Stomach smooth muscle (tissue), 2 donors: Measurements from ENCODE around the gene PALB2.

Source experiments
- H3K27ac ChIP-seq: one replicate; pipeline ENCODE4 v1.7.0; 2013; ENCODE audit warnings: mild to moderate bottlenecking, low read length, inconsistent platforms
- H3K27me3 ChIP-seq, 2 donors: one replicate each; pipeline ENCODE4 v1.7.0; 2013; ENCODE audit warnings: low read length in 2 of 2; ENCODE audit not compliant: insufficient read depth in 2 of 2, control insufficient read depth in 1 of 2
- H3K36me3 ChIP-seq, 2 donors: one replicate each; pipeline ENCODE4 v1.7.0; 2013; ENCODE audit warnings: low read length in 2 of 2; ENCODE audit not compliant: control insufficient read depth in 2 of 2, insufficient read depth in 2 of 2
- H3K4me1 ChIP-seq: one replicate; pipeline ENCODE4 v1.7.0; 2013; ENCODE audit warnings: low read length; ENCODE audit not compliant: control insufficient read depth, insufficient read depth
- H3K4me3 ChIP-seq, 2 donors: one replicate each; pipeline ENCODE4 v1.7.0; 2013; ENCODE audit warnings: low read length in 2 of 2
- H3K9ac ChIP-seq, 2 donors: one replicate each; pipeline ENCODE4 v1.7.0; 2013; ENCODE audit warnings: low read length in 2 of 2, mild to moderate bottlenecking in 1 of 2
- H3K9me3 ChIP-seq, 2 donors: one replicate each; pipeline ENCODE4 v1.7.0; 2013; ENCODE audit warnings: low read length in 2 of 2; ENCODE audit not compliant: control insufficient read depth in 2 of 2
- donor health status: healthy.
- donor health status: Pancreatic carcinoma.

The PALB2 gene

GRCh38 chr16:23673971-23674614 lies 33.0 kb upstream of the PALB2 start:
- H3K27ac ChIP-seq = no peak overlapping the region
- H3K4me1 ChIP-seq = peaks cover 8% of the 10 kb centered on the region
- no peaks in the 10 kb centered on the region for H3K27me3 ChIP-seq
- H3K4me3 ChIP-seq = no peak overlapping the region
- no peak overlapping the region for H3K9ac ChIP-seq
- peaks cover 10 to 30% of the 10 kb centered on the region in 2 donors for H3K36me3 ChIP-seq
- H3K9me3 ChIP-seq = no peaks in the 10 kb centered on the region

GRCh38 chr16:23670137-23670776 lies 29.1 kb upstream of the PALB2 start:
- Histone ChIP-seq H3K27ac (no peak overlapping the region), H3K4me1 (no peaks in the 10 kb centered on the region), H3K36me3 (peaks cover 38 to 67% of the 10 kb centered on the region in 2 donors), H3K4me3 (no peak overlapping the region), H3K27me3 (no peaks in the 10 kb centered on the region), H3K9ac (no peak overlapping the region), H3K9me3 (no peaks in the 10 kb centered on the region)

DNA sequence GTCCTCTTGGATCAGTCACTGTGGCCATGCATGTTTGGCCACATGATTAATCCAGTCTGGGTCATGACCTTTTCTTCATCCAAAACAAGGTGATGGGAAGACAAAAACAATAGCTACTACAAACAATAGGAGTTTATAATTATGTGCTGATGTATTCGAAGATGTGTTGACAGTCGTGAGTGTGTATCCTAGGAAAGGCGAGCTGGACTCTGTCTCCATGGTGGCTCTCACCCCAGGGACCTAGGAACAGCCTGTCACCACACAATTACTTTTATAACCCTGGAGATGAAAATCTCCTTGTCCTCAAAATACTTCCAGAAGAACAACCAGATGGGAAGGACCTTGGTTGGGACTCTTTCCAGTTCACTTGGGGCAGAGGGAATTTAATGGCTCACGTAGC lies 27.8 kb upstream of the PALB2 start:
- Histone ChIP-seq H3K27me3 (no peaks in the 10 kb centered on the region), H3K36me3 (peaks cover 39 to 69% of the 10 kb centered on the region in 2 donors), H3K27ac (no peak overlapping the region), H3K4me1 (no peaks in the 10 kb centered on the region), H3K9ac (no peak overlapping the region), H3K9me3 (no peaks in the 10 kb centered on the region), H3K4me3 (no peak overlapping the region)

DNA sequence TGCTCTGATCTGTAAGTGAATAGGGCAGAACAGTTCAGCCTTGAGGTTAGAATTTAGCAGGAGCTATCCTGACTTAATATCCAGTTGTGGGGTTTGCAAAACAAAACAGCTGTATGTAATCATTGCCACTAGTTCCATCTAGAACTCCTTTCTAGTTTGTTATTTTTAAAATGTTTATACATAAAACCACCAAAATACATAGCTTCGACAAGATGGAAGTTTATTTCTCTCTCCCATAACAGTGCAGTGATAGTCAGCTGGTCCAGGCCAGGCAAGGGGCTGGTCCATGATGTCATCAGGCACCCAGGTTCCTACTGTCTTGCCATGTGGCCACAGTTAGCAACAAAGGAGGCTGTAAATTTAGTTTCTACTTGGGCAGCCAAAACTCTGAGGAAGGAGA lies 27.1 kb upstream of the PALB2 start:
- Histone ChIP-seq H3K9me3 (no peaks in the 10 kb centered on the region), H3K27me3 (no peaks in the 10 kb centered on the region), H3K36me3 (peaks cover 41 to 71% of the 10 kb centered on the region in 2 donors), H3K27ac (no peak overlapping the region), H3K4me1 (no peaks in the 10 kb centered on the region), H3K9ac (no peak overlapping the region), H3K4me3 (no peak overlapping the region)

DNA sequence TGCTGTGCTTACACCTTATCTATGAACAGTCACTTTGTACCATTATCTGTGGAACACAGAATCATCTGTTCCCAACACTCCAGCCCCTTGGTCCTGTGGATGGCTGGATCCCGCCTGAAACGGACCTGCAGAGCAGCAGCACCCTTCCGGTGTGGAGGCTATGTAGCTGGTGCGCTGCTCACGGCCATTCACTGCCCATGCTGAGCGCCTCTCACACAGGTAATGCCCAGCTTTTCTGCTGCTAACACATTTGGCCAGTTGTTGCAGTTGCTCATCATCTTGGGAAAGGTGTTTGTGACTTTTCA lies 26.2 kb upstream of the PALB2 start:
- no peaks in the 10 kb centered on the region for H3K27me3 ChIP-seq
- H3K36me3 ChIP-seq = peaks cover 47 to 75% of the 10 kb centered on the region in 2 donors
- H3K27ac ChIP-seq = no peak overlapping the region
- no peak overlapping the region for H3K4me3 ChIP-seq
- H3K4me1 ChIP-seq = no peaks in the 10 kb centered on the region
- no peak overlapping the region for H3K9ac ChIP-seq
- H3K9me3 ChIP-seq = no peaks in the 10 kb centered on the region

GRCh38 chr16:23666571-23667354 lies 25.7 kb upstream of the PALB2 start:
- H3K36me3 ChIP-seq = peaks cover 52 to 75% of the 10 kb centered on the region in 2 donors
- H3K4me1 ChIP-seq = no peaks in the 10 kb centered on the region
- H3K4me3 ChIP-seq = no peak overlapping the region
- no peaks in the 10 kb centered on the region for H3K9me3 ChIP-seq
- no peaks in the 10 kb centered on the region for H3K27me3 ChIP-seq
- H3K9ac ChIP-seq = no peak overlapping the region
- no peak overlapping the region for H3K27ac ChIP-seq

- Histone ChIP-seq H3K36me3 (peaks cover 67 to 75% of the 10 kb centered on the region in 2 donors), H3K9ac (no peak overlapping the region), H3K4me3 (no peak overlapping the region), H3K27me3 (no peaks in the 10 kb centered on the region), H3K9me3 (no peaks in the 10 kb centered on the region), H3K4me1 (no peaks in the 10 kb centered on the region), H3K27ac (no peak overlapping the region)
Observed at GRCh38 chr16:23663918-23664317, 22.8 kb upstream of the PALB2 start.

- Histone ChIP-seq H3K9ac (no peak overlapping the region), H3K27me3 (no peaks in the 10 kb centered on the region), H3K27ac (no peak overlapping the region), H3K9me3 (no peaks in the 10 kb centered on the region), H3K4me1 (no peaks in the 10 kb centered on the region), H3K4me3 (no peak overlapping the region), H3K36me3 (peaks cover 3 to 6% of the 10 kb centered on the region in 2 donors)
Observed at GRCh38 chr16:23651943-23652468, 10.9 kb upstream of the PALB2 start.

GRCh38 chr16:23650674-23651416 lies 9.7 kb upstream of the PALB2 start:
- no peaks in the 10 kb centered on the region for H3K9me3 ChIP-seq
- H3K4me1 ChIP-seq = no peaks in the 10 kb centered on the region
- H3K36me3 ChIP-seq = peaks cover 3 to 7% of the 10 kb centered on the region in 2 donors

DNA sequence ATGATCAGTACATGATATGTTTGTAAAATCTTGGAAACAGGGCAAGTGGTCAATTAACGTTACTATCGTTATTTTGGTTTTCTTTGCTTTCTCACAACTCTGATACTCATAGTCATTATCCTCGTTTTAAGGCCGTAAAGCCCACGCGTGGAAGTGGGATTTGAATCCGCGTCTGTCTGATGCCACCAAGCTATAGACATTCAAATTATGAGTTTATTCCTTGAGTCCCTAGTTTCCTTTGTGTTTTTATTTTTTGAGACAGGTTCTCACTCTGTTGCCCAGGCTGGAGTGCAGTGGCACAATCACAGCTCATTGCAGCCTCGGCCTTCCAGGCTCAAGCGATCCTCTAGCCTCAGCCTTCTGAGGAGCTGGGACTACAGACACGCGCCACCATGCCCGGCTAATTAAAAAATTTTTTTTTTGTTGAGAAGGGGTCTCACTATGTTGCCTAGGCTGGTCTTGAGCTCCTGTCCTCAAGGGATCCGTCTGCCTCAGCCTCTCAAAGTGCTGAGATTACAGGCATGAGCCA lies 1.2 kb upstream of the PALB2 start:
- Histone ChIP-seq H3K4me3 (peak overlapping the region; percentile 95 to 99), H3K9ac (peak overlapping the region; percentile 66 to 97), H3K9me3 (no peaks in the 10 kb centered on the region), H3K27me3 (no peaks in the 10 kb centered on the region), H3K36me3 (peaks cover 0 to 7% of the 10 kb centered on the region in 2 donors), H3K4me1 (peaks cover 9% of the 10 kb centered on the region), H3K27ac (no peak overlapping the region)

More at GRCh38 chr16:23650674-23651416, 9.7 kb upstream of the PALB2 start:
- Histone ChIP-seq H3K4me3 (no peak overlapping the region), H3K9ac (no peak overlapping the region), H3K27ac (no peak overlapping the region), H3K27me3 (no peaks in the 10 kb centered on the region)
